Panc1 (cell line): Measurements from ENCODE around the gene DGKD. TPM values are rescaled to one million over a fixed set of nuclear protein-coding genes. Genes with fewer than 3 reads are reported as not detected.

Source experiments
- ATAC-seq: fragments of 200-7000 bp; cut with Tn5 transposase; 2 replicates; pipeline ENCODE4 v1.9.1; 2020; ENCODE audit warnings: mild to moderate bottlenecking, moderate library complexity
- BruUV-seq: library from RNA; stranded (reverse); fragments of 400-500 nt; replicated peaks from 2 replicates; lab custom pipeline; 2021; lab: Mats Ljungman, UMichigan
- CTCF ChIA-PET: fragments of 300-600 bp; sonication (Branson Sonifier 250); formaldehyde crosslinking; loops from one replicate; lab custom pipeline; 2022; ENCODE audit warnings: antibody characterized with exemption; lab: Charles Lee
- POLR2A ChIA-PET: fragments of 300-600 bp; sonication (Branson Sonifier 250); formaldehyde crosslinking; loops from one replicate; lab custom pipeline; 2022; ENCODE audit warnings: antibody characterized with exemption; lab: Charles Lee
- DNase-seq: peaks from one replicate; pipeline ENCODE4 v3.0.0-alpha.2; 2010; ENCODE audit warnings: low read depth, low spot score
- H3K27ac ChIP-seq: 2 replicates; pipeline ENCODE4 v1.5.1; 2011; ENCODE audit warnings: mild to moderate bottlenecking, low read length, inconsistent platforms
- H3K27me3 ChIP-seq: fragments of 200-500 bp; sonication (Bioruptor generic); 2 replicates; pipeline ENCODE4 v1.6.0; 2014; ENCODE audit warnings: low read length, inconsistent platforms; ENCODE audit not compliant: control insufficient read depth, insufficient read depth
- H3K36me3 ChIP-seq: fragments of 200-500 bp; sonication (Bioruptor generic); 2 replicates; pipeline ENCODE4 v1.5.1; 2014; ENCODE audit warnings: inconsistent platforms, mild to moderate bottlenecking, low read length, moderate library complexity; ENCODE audit not compliant: control insufficient read depth, insufficient read depth
- H3K4me1 ChIP-seq: 2 replicates; pipeline ENCODE4 v1.5.1; 2011; ENCODE audit warnings: inconsistent platforms, mild to moderate bottlenecking, low read length, moderate library complexity; ENCODE audit not compliant: control insufficient read depth, insufficient read depth
- H3K4me3 ChIP-seq, 2 experiments: 2 replicates each; pipeline ENCODE4 v1.5.1; 2011 to 2012; ENCODE audit warnings: low read depth in 2 of 2, low read length in 2 of 2, mild to moderate bottlenecking in 2 of 2, inconsistent platforms in 1 of 2, moderate library complexity in 1 of 2
- H3K9me3 ChIP-seq: fragments of 200-500 bp; sonication (Bioruptor generic); 2 replicates; pipeline ENCODE4 v1.5.1; 2014; ENCODE audit warnings: low read depth, mild to moderate bottlenecking, inconsistent platforms, low read length, moderate library complexity; ENCODE audit not compliant: control insufficient read depth, insufficient read depth
- CTCF ChIP-seq: fragments of 450-650 bp; IDR thresholded peaks from 2 replicates; pipeline ENCODE4 v1.5.1; 2017; ENCODE audit warnings: mild to moderate bottlenecking
- POLR2AphosphoS5 ChIP-seq: IDR thresholded peaks from 2 replicates; pipeline ENCODE4 v1.6.1; 2012; ENCODE audit warnings: mild to moderate bottlenecking, low read depth, low read length, moderate library complexity
- REST ChIP-seq, 2 experiments: IDR thresholded peaks; 2 replicates each; pipeline ENCODE4 v1.6.1; 2011 to 2012; ENCODE audit warnings: low read depth in 2 of 2, control low read depth in 1 of 2, low read length in 1 of 2, mild to moderate bottlenecking in 1 of 2, moderate library complexity in 1 of 2; ENCODE audit not compliant: insufficient read depth in 1 of 2
- SIN3A ChIP-seq: IDR thresholded peaks from 2 replicates; pipeline ENCODE4 v1.6.1; 2012; ENCODE audit warnings: low read depth, mild to moderate bottlenecking, low read length, moderate library complexity, borderline replicate concordance; ENCODE audit not compliant: insufficient read depth
- TCF7L2 ChIP-seq: IDR thresholded peaks from 2 replicates; pipeline ENCODE4 v1.6.1; 2011; ENCODE audit warnings: mild to moderate bottlenecking, low read depth, low read length, inconsistent platforms
- in situ Hi-C: cut with HindIII; loops from 2 replicates; pipeline ENCODE4 v1.10.0; 2016; ENCODE audit warnings: low sequenced_read_pairs, low pct_unique_long_range_greater_than_20kb
- intact Hi-C: fragments of 100-400 bp; cut with micrococcal nuclease; formaldehyde crosslinking; loops from one replicate; pipeline ENCODE4 v1.10.0; 2022; ENCODE audit not compliant: unreplicated experiment
- total RNA-seq: library from RNA; stranded (reverse); gene quantifications from one replicate; pipeline ENCODE4 v1.2.1, GENCODE V29; 2021; ENCODE audit not compliant: unreplicated experiment

DGKD gene
- total RNA-seq, 1 experiment from 2014 or later, result 89.0 TPM

GRCh38 chr2:233458031-233458610, 103.8 kb downstream of the DGKD start:
- no TSS peak for BruUV-seq
- H3K4me1 ChIP-seq, result no peaks in the 10 kb centered on the region
- peaks cover 23% of the 10 kb centered on the region for H3K36me3 ChIP-seq
- ATAC-seq (no peak), DNase-seq (no peak)
- H3K4me3 ChIP-seq, result no peak overlapping the region
- in situ Hi-C loops (no loop called here), intact Hi-C loops (no loop called here)
- TF ChIP-seq POLR2AphosphoS5, result no peak
- no peak for TF ChIP-seq TCF7L2
- no peak for TF ChIP-seq CTCF
- no peak for TF ChIP-seq SIN3A
- no peak overlapping the region for H3K27ac ChIP-seq
- H3K9me3 ChIP-seq, result no peaks in the 10 kb centered on the region
- CTCF ChIA-PET, result no interaction called here
- no peaks in the 10 kb centered on the region for H3K27me3 ChIP-seq
- POLR2A ChIA-PET, result no interaction called here

DNA sequence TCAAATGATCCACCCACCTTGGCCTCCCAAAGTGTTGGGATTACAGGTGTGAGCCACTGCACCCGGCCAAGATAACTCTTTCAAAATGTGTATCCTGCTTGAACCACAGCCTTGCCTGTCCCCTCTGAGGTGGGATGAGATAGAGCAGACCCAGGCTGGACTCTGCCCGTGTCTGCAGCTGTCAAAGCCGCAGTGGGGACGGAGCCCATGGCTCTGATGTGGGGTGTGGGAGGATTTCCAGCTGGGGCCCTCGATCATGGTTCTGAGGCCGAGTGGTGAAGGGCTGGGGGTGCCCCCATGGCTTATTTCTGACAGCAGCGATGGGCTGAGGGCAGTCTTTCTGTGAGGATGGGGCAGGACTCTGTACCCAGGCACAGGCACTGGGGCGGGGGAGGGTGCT, 104.5 kb downstream of the DGKD start:
- Histone ChIP-seq H3K36me3 (peaks cover 20% of the 10 kb centered on the region), H3K9me3 (no peaks in the 10 kb centered on the region), H3K27ac (no peak overlapping the region), H3K4me3 (no peak overlapping the region), H3K4me1 (no peaks in the 10 kb centered on the region), H3K27me3 (no peaks in the 10 kb centered on the region)
- no TSS peak for BruUV-seq
- intact Hi-C loops, result no loop called here
- ChIA-PET CTCF (no interaction called here), POLR2A (no interaction called here)
- ATAC-seq (no peak), DNase-seq (no peak)
- no peak for TF ChIP-seq SIN3A
- TF ChIP-seq POLR2AphosphoS5, result no peak
- in situ Hi-C loops, result no loop called here

GRCh38 chr2:233459426-233459825, 105.1 kb downstream of the DGKD start:
- CTCF ChIA-PET, result no interaction called here
- POLR2A ChIA-PET, result no interaction called here
- TF ChIP-seq REST (IDR thresholded peaks at IDR 0.05; ENCODE audit: insufficient read depth in 1 of 2, low read depth in 2 of 2, low read length in 1 of 2), result no peak
- no peak for TF ChIP-seq TCF7L2
- TF ChIP-seq SIN3A, result no peak
- in situ Hi-C loops (no loop called here), intact Hi-C loops (no loop called here)
- H3K4me1 ChIP-seq, result no peaks in the 10 kb centered on the region
- H3K4me3 ChIP-seq, result no peak overlapping the region
- DNase-seq (no peak), ATAC-seq (no peak)
- BruUV-seq, result no TSS peak
- H3K27ac ChIP-seq, result no peak overlapping the region
- no peaks in the 10 kb centered on the region for H3K27me3 ChIP-seq
- peaks cover 19% of the 10 kb centered on the region for H3K36me3 ChIP-seq
- no peaks in the 10 kb centered on the region for H3K9me3 ChIP-seq
